HepG2 (cell line): ENCODE data around the gene MYO1E. TPM values are rescaled to one million over a fixed set of nuclear protein-coding genes. Genes with fewer than 3 reads are reported as not detected.

Experiments
- ATAC-seq: fragments of 200-7000 bp; cut with Tn5 transposase; 3 replicates; pipeline ENCODE4 v1.9.1; 2020; ENCODE audit warnings: mild to moderate bottlenecking, moderate library complexity
- BruUV-seq: library from RNA; stranded (reverse); fragments of 400-500 nt; replicated peaks from 2 replicates; lab custom pipeline; 2021; lab: Mats Ljungman, UMichigan
- CTCF ChIA-PET: fragments of 300-600 bp; formaldehyde crosslinking; extraction: SDS; loops from one replicate; lab custom pipeline; 2021; ENCODE audit warnings: low total read pairs, inconsistent platforms, low intra/inter-chr PET ratio; lab: Yijun Ruan, JAX
- POLR2A ChIA-PET: fragments of 350-600 bp; sonication (Branson Sonifier 250); formaldehyde crosslinking; loops from one replicate; lab custom pipeline; 2020; ENCODE audit warnings: antibody characterized with exemption, inconsistent platforms; lab: Yijun Ruan, JAX
- DNase-seq: peaks from one replicate; pipeline ENCODE4 v3.0.0-alpha.2; 2015; ENCODE audit warnings: low spot score
- FAIRE-seq: peaks from 3 replicates; lab custom pipeline; 2011; peaks lifted over from hg19 to GRCh38; lab: Jason Lieb, UNC
- H2AFZ ChIP-seq: one replicate; pipeline ENCODE4 v1.6.1; 2011; ENCODE audit warnings: low read length, inconsistent platforms
- H3K27ac ChIP-seq: fragments of 300-600 bp; 3 replicates; pipeline ENCODE4 v1.8.0; 2011; ENCODE audit warnings: mixed run types, mild to moderate bottlenecking, mixed read lengths, low read length, inconsistent platforms; ENCODE audit not compliant: insufficient read depth; ENCODE audit errors: extremely low read length
- H3K27me3 ChIP-seq, 2 experiments: fragments of 200-600 bp in 1 of 2; 2 replicates in 1 of 2; 3 replicates in 1 of 2; pipeline versions ENCODE4 v1.6.0 to v1.8.0; 2011; ENCODE audit warnings: low read length in 2 of 2, mild to moderate bottlenecking in 2 of 2, moderate library complexity in 2 of 2, inconsistent platforms in 1 of 2; ENCODE audit not compliant: insufficient read depth in 2 of 2, control insufficient read depth in 1 of 2
- H3K36me3 ChIP-seq, 2 experiments: fragments of 200-600 bp in 1 of 2; replicated peaks in 1 of 2; 2 replicates in 1 of 2; 3 replicates in 1 of 2; pipeline versions ENCODE4 v1.5.1 to v1.8.0; 2011; ENCODE audit warnings: low read length in 2 of 2, inconsistent platforms in 1 of 2; ENCODE audit not compliant: insufficient read depth in 2 of 2, control insufficient read depth in 1 of 2
- H3K4me1 ChIP-seq: 2 replicates; pipeline ENCODE4 v1.5.1; 2012; ENCODE audit warnings: low read length, inconsistent platforms; ENCODE audit not compliant: insufficient read depth
- H3K4me2 ChIP-seq: 2 replicates; pipeline ENCODE4 v1.6.0; 2011; ENCODE audit warnings: low read depth, low read length, inconsistent platforms
- H3K4me3 ChIP-seq, 3 experiments: fragments of 200-600 bp in 1 of 3; sonication (generic), shearing (Covaris generic) in 1 of 3; replicated peaks in 1 of 3; 2 replicates each; pipeline ENCODE4 v1.5.1; 2011 to 2016; ENCODE audit warnings: low read length in 3 of 3, inconsistent platforms in 2 of 3, low read depth in 2 of 3, mild to moderate bottlenecking in 2 of 3, control low read depth in 1 of 3, mixed read lengths in 1 of 3; ENCODE audit not compliant: insufficient read depth in 1 of 3
- H3K79me2 ChIP-seq: one replicate; pipeline ENCODE4 v1.6.1; 2011; ENCODE audit warnings: low read length, inconsistent platforms; ENCODE audit not compliant: insufficient read depth
- H3K9ac ChIP-seq: 2 replicates; pipeline ENCODE4 v1.6.0; 2011; ENCODE audit warnings: mild to moderate bottlenecking, low read depth, low read length, inconsistent platforms; ENCODE audit not compliant: insufficient read depth
- H3K9me3 ChIP-seq: 2 replicates; pipeline ENCODE4 v1.5.1; 2012; ENCODE audit warnings: mild to moderate bottlenecking, low read length
- H4K20me1 ChIP-seq: 2 replicates; pipeline ENCODE4 v1.6.0; 2011; ENCODE audit warnings: inconsistent platforms, mild to moderate bottlenecking, low read length, moderate library complexity; ENCODE audit not compliant: insufficient read depth
- CBX5 ChIP-seq: sonication (generic); formaldehyde crosslinking; IDR thresholded peaks from 2 replicates; pipeline ENCODE4 v1.4.0; 2020; ENCODE audit warnings: missing genetic modification reagents, borderline replicate concordance
- CHD4 ChIP-seq: fragments of 200-600 bp; sonication (generic); IDR thresholded peaks from 2 replicates; pipeline ENCODE4 v1.7.0; 2017; ENCODE audit warnings: mild to moderate bottlenecking, low read length, borderline replicate concordance
- DR1 ChIP-seq: sonication (generic); formaldehyde crosslinking; IDR thresholded peaks from 2 replicates; pipeline ENCODE4 v1.8.0; 2021; ENCODE audit warnings: mild to moderate bottlenecking, missing genetic modification reagents, inconsistent platforms
- FOXA1 ChIP-seq, 2 experiments: fragments of 450-650 bp in 1 of 2; sonication (generic) in 1 of 2; formaldehyde crosslinking in 1 of 2; IDR thresholded peaks; 2 replicates each; pipeline versions ENCODE4 v1.4.0 to v1.6.1; 2016 to 2020; ENCODE audit warnings: missing genetic modification reagents in 1 of 2
- HMG20B ChIP-seq: conservative IDR thresholded peaks from 2 replicates; pipeline ENCODE4 v1.6.1; 2016; ENCODE audit warnings: missing genetic modification reagents, missing compliant biosample characterization
- HNF1B ChIP-seq: sonication (generic); formaldehyde crosslinking; IDR thresholded peaks from 2 replicates; pipeline ENCODE4 v1.5.1; 2020; ENCODE audit warnings: mild to moderate bottlenecking, moderate library complexity, missing genetic modification reagents
- HOXA3 ChIP-seq: sonication (generic); formaldehyde crosslinking; IDR thresholded peaks from 2 replicates; pipeline ENCODE4 v1.5.0; 2020; ENCODE audit warnings: missing genetic modification reagents
- MEIS2 ChIP-seq: sonication (generic); formaldehyde crosslinking; IDR thresholded peaks from 2 replicates; pipeline ENCODE4 v1.9.0; 2021; ENCODE audit warnings: mild to moderate bottlenecking, missing genetic modification reagents
- RBM22 ChIP-seq: fragments of 200-400 bp; formaldehyde crosslinking; optimal IDR thresholded peaks from 2 replicates; pipeline ENCODE3; 2017; ENCODE audit warnings: mild to moderate bottlenecking, low read length, moderate library complexity
- SIN3B ChIP-seq: fragments of 150-350 bp; IDR thresholded peaks from 2 replicates; pipeline ENCODE4 v1.6.1; 2014; ENCODE audit warnings: low read length
- TBX3 ChIP-seq: fragments of 450-650 bp; IDR thresholded peaks from 2 replicates; pipeline ENCODE4 v1.6.1; 2017; ENCODE audit warnings: antibody characterized with exemption, mild to moderate bottlenecking, inconsistent platforms, borderline replicate concordance
- ZIK1 ChIP-seq: sonication (generic); formaldehyde crosslinking; IDR thresholded peaks from 2 replicates; pipeline ENCODE4 v1.5.0; 2020; ENCODE audit warnings: mild to moderate bottlenecking, low read depth, missing genetic modification reagents, borderline replicate concordance
- ZNF563 ChIP-seq: sonication (generic); formaldehyde crosslinking; IDR thresholded peaks from 2 replicates; pipeline ENCODE4 v1.8.0; 2022; ENCODE audit warnings: mild to moderate bottlenecking, moderate library complexity, missing genetic modification reagents
- ZNF746 ChIP-seq: sonication (generic); formaldehyde crosslinking; IDR thresholded peaks from 2 replicates; pipeline ENCODE4 v1.8.0; 2022; ENCODE audit warnings: mild to moderate bottlenecking, missing genetic modification reagents
- ZZZ3 ChIP-seq: sonication (generic); formaldehyde crosslinking; IDR thresholded peaks from 2 replicates; pipeline ENCODE4 v1.4.0; 2020; ENCODE audit warnings: missing genetic modification reagents, mild to moderate bottlenecking, borderline replicate concordance
- WGBS: methylation state at CpG from one replicate; pipeline ENCODE4 v1.1.6; 2017; ENCODE audit warnings: low lambda C conversion rate; 5-methylcytosine and 5-hydroxymethylcytosine counted together
- in situ Hi-C: cut with HindIII; loops from 2 replicates; pipeline ENCODE4 v1.10.0; 2017; ENCODE audit warnings: low pct_unique_long_range_greater_than_20kb; ENCODE audit not compliant: extremely low pct_ligation_motif_present
- intact Hi-C: fragments of 100-400 bp; cut with micrococcal nuclease; formaldehyde crosslinking; loops from one replicate; pipeline ENCODE4 v1.10.0; 2022; ENCODE audit not compliant: unreplicated experiment
- polyA plus RNA-seq, 8 experiments: library from polyadenylated mRNA; depleted of rRNA in 3 of 8; stranded (reverse) in 7 of 8; unstranded in 1 of 8; fragments of >200 nt; fragmentation: Illumina TruSeq in 4 of 8; extraction: Trizol in 4 of 8; gene quantifications; 2 replicates each; pipeline versions ENCODE4 v1.2.1 to v1.2.3, GENCODE V29; 2011 to 2016; ENCODE audit warnings: low read depth in 4 of 8, missing spikeins in 1 of 8, mixed read lengths in 1 of 8; ENCODE audit not compliant: insufficient read depth in 1 of 8
- total RNA-seq, 5 experiments: library from RNA; depleted of rRNA; stranded (reverse); fragments of >200 nt; fragmentation: Illumina TruSeq; extraction: Trizol; gene quantifications; 2 replicates each; pipeline ENCODE4 v1.2.3, GENCODE V29; 2016; ENCODE audit warnings: low read depth in 1 of 5
- TF ChIP-seq, protein P1 (sequence below): sonication (generic); formaldehyde crosslinking; IDR thresholded peaks from 2 replicates; pipeline ENCODE4 v1.5.0; 2020; ENCODE audit warnings: mild to moderate bottlenecking, missing genetic modification reagents
- TF ChIP-seq, protein P2 (sequence below): sonication (generic); formaldehyde crosslinking; conservative IDR thresholded peaks from 2 replicates; pipeline ENCODE4 v1.8.0; 2022; ENCODE audit warnings: missing genetic modification reagents

MYO1E gene
- total and polyA plus RNA-seq, 2 of the 13 experiments (the other 11 are each of a cell fraction or from before 2014, with no cell fraction given), result 15.7 to 25.1 TPM

DNA sequence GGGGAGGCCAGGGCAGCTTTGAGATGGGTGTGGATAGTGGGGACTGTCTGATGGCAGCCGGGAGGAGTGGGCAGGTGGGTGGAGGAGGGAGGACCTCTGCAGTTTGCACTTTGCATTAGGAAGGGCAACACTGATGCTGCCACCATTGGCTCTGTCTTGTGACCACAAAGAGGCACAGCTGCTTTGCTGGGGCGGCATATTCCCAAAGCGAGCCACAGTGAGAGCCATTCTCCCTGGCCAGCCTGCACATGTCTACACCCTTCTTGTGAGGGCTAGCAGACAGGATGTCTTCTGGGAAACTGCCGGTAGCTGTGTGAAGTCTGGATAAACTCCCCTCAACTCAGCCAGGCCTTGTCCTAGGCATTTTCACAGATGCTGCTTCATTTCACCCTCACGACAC is 229.4 kb downstream of the MYO1E start (continued):
- TF ChIP-seq, protein P1, sequence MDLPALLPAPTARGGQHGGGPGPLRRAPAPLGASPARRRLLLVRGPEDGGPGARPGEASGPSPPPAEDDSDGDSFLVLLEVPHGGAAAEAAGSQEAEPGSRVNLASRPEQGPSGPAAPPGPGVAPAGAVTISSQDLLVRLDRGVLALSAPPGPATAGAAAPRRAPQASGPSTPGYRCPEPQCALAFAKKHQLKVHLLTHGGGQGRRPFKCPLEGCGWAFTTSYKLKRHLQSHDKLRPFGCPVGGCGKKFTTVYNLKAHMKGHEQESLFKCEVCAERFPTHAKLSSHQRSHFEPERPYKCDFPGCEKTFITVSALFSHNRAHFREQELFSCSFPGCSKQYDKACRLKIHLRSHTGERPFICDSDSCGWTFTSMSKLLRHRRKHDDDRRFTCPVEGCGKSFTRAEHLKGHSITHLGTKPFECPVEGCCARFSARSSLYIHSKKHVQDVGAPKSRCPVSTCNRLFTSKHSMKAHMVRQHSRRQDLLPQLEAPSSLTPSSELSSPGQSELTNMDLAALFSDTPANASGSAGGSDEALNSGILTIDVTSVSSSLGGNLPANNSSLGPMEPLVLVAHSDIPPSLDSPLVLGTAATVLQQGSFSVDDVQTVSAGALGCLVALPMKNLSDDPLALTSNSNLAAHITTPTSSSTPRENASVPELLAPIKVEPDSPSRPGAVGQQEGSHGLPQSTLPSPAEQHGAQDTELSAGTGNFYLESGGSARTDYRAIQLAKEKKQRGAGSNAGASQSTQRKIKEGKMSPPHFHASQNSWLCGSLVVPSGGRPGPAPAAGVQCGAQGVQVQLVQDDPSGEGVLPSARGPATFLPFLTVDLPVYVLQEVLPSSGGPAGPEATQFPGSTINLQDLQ (CRISPR knock-in tag), result no peak
- TF ChIP-seq HMG20B (CRISPR knock-in tag) (no peak), FOXA1 (IDR thresholded peaks at IDR 0.05) (no peak), FOXA1 (CRISPR knock-in tag; IDR thresholded peaks at IDR 0.05) (no peak), RBM22 (no peak), TBX3 (no peak), HNF1B (no peak), MEIS2 (CRISPR knock-in tag) (no peak)

DNA sequence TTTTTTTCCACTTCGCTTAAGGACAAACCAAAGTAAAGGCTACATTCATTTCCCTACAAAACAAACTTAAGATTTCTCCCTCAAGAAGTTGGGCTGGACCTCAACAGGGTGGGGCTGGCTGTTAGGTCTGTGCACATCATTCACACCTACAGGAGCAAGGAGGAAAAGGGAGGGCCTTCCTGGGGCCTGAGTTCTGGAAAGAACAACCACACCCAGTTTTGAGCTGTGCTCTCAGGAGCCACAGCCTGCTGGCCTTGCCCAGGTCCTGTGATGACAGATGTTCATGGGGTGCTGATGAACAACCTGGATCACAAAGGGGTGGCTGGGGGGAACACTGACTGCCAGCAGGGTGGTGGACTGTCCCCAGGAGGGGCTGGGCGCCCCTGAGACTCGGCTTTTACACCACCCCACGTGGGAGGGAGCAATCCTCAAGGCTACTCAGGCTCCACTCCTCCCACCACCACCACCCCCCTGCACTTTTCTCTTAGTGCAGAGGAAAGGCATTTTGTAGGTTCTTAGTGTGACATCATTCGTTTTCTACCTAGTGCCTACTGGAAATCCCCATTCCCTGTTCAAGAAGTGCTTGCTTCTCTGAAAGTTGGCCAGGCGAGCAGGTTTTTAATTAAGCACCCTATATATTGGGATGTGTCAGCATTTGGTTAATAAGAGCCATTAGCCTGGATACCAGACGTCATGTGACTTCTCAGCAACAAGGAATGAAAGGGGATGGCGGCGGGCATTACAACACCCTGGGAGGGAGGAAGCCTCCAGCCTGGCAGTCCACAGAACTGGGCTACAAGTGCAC is 232.0 kb downstream of the MYO1E start:
- in situ Hi-C loops, result no loop called here
- no peak for FAIRE-seq
- H3K36me3 ChIP-seq, result peaks cover 23 to 61% of the 10 kb centered on the region in 2 experiments

More for the DNA sequence above, 232.0 kb downstream of the MYO1E start:
- intact Hi-C loops, result no loop called here
- no peaks in the 10 kb centered on the region for H3K9me3 ChIP-seq
- CTCF ChIA-PET, result no interaction called here
- no peaks in the 10 kb centered on the region for H3K79me2 ChIP-seq
- no peaks in the 10 kb centered on the region for H3K27me3 ChIP-seq
- DNase-seq (no peak), ATAC-seq (no peak)
- H3K9ac ChIP-seq, result no peak overlapping the region
- H2AFZ ChIP-seq, result no peak overlapping the region
- BruUV-seq, result no TSS peak
- no peak overlapping the region for H3K4me2 ChIP-seq
- H3K27ac ChIP-seq, result no peak overlapping the region
- no peaks in the 10 kb centered on the region for H3K4me1 ChIP-seq
- POLR2A ChIA-PET, result no interaction called here
- 97% methylated on average over 8 of the region's 9 CpGs for WGBS
- H4K20me1 ChIP-seq, result no peaks in the 10 kb centered on the region
- TF ChIP-seq ZZZ3 (CRISPR knock-in tag), result no peak
- no peak for TF ChIP-seq ZNF746 (CRISPR knock-in tag)
- no peak for TF ChIP-seq SIN3B
- no peak for TF ChIP-seq ZIK1 (CRISPR knock-in tag)
- TF ChIP-seq CBX5 (CRISPR knock-in tag), result no peak
- TF ChIP-seq CHD4, result no peak
- no peak for TF ChIP-seq HOXA3
- no peak for TF ChIP-seq ZNF563
- TF ChIP-seq, protein P2, sequence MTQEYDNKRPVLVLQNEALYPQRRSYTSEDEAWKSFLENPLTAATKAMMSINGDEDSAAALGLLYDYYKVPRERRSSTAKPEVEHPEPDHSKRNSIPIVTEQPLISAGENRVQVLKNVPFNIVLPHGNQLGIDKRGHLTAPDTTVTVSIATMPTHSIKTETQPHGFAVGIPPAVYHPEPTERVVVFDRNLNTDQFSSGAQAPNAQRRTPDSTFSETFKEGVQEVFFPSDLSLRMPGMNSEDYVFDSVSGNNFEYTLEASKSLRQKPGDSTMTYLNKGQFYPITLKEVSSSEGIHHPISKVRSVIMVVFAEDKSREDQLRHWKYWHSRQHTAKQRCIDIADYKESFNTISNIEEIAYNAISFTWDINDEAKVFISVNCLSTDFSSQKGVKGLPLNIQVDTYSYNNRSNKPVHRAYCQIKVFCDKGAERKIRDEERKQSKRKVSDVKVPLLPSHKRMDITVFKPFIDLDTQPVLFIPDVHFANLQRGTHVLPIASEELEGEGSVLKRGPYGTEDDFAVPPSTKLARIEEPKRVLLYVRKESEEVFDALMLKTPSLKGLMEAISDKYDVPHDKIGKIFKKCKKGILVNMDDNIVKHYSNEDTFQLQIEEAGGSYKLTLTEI (CRISPR knock-in tag), result no peak
- no peak for TF ChIP-seq DR1 (CRISPR knock-in tag)
- no peak overlapping the region for H3K4me3 ChIP-seq
